CD4-positive, alpha-beta T cell treated with Interleukin-21 for 1 hour (primary cell): ENCODE results near the gene PMIS2.
"Not testable (repeated sequence)": the region's sequence is repeated elsewhere in the genome, so short reads cannot be mapped to it uniquely, and the experiment has no call there.

ENCODE experiments used
- DNase-seq: peaks from one replicate; pipeline ENCODE4 v3.0.0-alpha.2; 2020

Gene PMIS2

DNA sequence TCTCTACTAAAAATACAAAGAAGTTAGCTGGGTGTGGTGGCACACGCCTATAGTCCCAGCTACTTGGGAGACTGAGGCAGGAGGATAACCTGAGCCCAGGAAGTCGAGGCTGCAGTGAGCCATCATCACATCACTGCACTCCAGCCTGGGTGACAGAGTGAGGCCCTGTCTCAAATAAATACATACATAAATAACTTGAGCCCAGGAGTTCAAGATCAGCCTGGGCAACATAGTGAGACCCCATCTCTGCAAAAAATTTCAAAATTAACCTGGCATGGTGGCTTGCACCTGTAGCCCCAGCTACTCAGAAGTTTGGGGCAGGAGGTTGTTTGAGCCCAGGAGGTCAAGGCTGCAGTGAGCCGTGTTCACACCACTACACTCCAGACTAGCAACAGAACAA, 9.1 kb downstream of the PMIS2 start:
- not testable (repeated sequence) for DNase-seq

DNA sequence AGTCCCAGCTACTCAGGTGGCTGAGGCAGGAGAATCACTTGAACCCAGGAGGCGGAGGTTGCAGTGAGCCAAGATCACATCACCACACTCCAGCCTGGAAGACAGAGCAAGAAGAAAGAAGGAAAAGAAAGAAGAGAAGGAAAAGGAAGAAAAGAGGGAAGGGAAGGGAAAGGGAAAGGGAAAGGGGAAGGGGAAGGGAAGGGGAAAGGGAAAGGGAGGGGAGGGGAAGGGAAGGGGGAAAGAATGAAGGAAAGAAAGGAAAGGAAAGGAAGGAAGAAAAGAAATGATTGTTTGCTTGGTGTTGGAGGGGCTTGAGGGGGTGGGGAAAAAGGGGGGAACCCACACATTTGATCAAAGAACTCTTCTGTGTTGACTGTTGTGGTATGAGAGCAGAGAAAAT, 10.0 kb downstream of the PMIS2 start:
- DNase-seq = no peak

DNA sequence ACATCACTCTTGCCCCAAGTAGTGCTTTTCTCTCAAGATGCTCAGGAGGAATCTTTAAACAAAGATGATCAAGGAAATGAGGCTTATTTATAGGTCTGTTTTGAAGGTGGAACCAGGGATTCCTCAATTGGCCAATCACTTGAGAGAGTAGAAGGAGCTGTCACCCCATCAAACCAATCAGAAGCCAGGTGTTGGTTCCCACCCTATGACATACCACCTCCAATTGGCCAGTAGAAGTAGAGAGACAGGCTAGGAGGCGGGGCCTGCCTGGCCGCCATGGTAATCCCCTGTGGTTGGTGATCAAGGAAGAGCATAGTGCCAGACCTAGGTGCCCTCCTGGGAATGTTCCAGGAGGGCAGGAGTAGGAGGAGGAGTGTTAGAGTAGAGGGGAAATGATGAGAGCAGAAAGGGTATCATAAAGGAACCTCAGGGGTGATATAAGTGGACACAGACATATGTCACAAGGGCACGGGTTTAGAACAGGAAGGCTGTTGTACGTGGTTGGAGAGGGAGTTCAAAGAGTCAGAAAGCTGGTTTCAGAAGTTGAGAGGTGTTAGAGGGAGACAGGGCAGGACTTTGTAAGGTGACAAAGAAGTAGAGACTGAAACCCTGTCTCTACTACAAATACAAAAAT, 10.5 kb downstream of the PMIS2 start:
- no peak for DNase-seq

DNA sequence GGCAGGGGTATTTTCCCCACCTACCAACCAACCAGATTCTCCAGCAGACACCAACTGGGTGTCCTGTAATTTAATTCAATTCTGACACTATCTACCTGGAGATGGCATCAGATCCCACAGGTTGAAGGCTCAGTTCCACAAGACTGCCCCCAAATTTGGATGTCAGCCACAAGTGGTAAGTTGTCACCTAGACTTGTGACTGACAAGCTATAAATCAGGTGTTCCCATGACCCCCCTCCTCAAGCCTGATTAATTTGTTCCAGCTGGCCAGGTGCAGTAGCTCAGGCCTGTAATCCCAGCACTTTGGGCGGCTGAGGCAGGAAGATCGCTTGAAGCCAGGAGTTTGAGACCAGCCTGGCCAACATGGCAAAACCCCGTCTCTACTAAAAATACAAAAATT, 16.0 kb downstream of the PMIS2 start:
- no peak for DNase-seq

DNA sequence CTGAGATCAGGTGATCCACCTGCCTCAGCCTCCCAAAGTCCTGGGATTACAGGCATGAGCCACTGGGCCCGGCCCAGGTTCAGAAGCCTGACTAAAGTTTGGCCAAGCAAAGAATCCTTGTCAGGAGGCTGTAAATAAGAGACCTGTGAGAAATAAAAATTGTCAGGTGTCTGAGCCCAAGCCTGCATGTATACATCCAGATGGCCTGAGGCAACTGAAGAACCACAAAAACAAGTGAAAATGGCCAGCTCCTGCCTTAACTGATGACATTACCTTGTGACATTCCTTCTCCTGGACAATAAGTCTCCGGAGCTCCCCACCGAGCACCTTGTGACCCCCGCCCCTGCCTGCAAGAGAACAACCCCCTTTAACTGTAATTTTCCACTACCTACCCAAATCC, 18.5 kb downstream of the PMIS2 start:
- not testable (repeated sequence) for DNase-seq

DNA sequence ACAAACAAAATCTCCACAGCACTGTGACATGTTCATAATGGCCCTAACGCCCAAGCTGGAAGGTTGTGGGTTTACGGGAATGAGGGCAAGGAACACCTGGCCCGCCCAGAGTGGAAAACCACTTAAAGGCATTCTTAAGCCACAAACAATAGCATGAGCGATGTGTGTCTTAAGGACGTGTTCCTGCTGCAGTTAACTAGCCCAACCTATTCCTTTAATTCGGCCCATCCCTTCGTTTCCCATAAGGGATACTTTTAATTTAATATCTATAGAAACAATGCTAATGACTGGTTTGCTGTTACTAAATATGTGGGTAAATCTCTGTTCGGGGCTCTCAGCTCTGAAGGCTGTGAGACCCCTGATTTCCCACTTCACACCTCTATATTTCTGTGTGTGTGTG, 21.2 kb downstream of the PMIS2 start:
- DNase-seq = not testable (repeated sequence)

DNA sequence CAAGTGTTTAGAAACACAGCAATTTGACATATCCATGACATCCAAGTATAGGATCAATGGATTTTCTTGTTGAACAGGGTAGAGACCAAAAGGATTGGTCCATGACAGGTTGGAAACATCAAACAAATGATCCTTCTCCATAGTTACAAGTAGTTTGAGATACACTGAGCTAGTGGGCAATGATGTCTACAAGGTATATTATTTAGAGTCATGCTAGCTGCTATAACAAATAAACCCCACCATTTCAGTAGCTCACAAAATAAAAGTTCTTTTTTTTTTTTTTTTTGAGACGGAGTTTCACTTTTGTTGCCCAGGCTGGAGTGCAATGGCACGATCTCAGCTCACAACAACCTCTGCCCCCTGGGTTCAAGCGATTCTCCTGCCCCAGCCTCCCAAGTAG, 21.7 kb downstream of the PMIS2 start:
- no peak for DNase-seq

DNA sequence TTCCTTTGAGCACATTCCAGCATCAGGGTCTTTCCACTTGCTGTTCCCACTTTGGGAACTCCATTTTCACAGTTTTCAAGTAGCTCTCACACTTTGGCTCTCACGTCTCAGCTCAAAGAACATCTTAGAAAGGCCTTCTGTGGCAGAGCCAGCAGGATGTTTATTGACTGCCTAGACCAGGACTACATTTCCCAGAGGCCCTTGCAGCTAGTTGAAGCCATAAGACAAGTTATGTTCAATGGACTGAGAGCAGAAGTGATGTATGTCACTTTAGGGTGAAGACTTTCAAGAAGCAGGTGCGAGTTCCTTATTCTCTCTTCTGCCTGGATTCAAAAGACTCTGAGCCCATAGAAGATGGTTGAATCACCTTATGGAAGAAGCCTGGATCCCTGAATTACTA, 22.3 kb downstream of the PMIS2 start:
- peak; percentile 23 for DNase-seq

DNA sequence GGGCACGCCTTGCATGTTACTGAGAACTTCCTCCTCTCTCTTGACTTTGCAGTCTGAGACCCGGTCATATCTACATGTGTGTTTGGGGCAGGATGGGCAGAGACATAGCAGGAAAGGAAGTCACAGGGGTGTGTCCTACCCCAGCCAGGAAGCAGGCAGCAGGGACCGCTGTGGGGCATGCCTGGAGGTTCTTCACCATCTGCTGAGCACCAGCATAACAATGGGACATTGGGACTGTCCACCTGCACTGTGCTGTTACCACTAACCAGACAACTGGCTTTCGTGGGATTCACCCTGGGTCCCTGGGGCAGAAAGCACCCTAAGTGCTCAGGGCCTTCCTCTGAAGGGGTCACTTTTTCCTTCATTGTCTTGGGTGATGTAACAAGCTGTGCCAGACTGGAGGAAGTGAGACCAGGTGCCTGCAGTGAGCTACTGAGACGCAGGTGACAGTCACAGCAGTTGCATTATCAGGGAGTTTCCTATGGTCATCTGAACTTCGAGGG, 23.9 kb downstream of the PMIS2 start:
- DNase-seq = peak; percentile 55

DNA sequence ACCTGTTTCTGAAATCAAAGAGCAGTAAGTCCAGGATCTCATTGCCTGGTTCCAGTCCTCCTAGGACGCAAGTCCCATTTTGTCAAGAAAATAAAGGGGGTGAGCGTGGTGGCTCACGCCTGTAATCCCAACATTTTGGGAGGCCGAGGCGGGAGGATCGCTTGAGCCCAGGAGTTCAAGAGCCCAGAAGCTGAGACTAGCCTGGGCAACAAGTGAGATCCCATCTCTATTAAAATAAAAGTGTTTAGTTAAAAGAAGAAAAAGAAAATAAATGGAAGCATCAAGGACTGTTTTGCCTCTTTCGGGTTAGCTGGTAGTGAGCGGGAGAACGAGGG, 26.2 kb downstream of the PMIS2 start:
- DNase-seq = no peak

DNA sequence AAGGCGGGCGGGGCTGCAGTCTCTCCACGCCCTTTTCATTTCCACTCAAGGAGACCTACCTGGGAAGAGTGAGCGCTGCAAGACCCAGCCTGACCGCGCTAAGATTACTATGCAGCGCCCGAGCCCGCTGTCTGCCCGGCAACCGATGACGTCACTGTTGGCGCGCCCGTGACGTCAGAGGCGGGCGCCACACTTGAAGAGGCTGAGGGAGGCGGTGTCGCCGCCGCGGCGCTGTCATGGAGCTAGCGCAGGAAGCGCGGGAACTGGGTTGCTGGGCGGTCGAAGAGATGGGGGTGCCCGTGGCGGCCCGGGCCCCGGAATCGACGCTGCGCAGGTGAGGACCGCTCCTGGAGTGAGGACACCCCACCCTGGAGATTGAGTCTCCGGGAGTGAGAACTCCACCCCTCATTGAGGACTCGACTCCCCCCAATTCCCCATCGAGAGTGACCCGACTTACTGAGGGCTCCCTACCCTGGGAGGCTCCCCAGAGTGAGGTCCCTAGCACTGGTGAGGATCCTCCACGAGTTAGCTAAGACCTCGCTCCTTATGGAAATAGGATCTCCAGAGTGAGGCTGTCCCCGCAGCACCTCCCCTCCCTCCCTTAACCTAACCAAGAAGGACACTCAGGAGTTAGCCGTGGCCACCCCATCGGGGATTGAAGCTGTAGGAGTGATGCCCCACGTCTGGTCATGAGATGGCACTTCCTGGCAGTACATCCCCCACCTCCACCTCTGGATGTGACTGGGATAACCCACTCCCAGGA, 26.8 kb downstream of the PMIS2 start, which contains the start of gene HAUS5:
Gene HAUS5, plus strand, starts transcription at position 177 of the 763 bp plus-strand sequence. Its CDS starts 60 bp downstream, at position 237.
- peak; percentile 96 for DNase-seq

DNA sequence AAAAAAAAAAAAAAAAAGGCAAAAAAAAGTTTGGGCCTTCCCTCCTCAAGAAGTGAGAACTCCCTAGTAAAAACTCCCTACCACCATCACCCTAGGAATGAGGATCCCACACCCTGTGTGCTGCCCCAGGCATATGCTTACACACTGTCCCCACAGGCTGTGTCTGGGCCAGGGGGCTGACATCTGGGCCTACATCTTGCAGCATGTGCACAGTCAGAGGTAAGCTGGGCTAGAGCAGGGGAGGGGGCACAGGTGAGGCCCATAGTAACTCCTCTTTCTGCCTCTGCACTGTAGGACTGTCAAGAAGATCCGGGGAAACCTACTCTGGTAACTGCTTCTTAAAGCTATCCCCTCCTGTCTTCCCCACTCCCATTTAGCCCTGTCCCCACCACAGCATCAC, 27.6 kb downstream of the PMIS2 start:
- no peak for DNase-seq

DNA sequence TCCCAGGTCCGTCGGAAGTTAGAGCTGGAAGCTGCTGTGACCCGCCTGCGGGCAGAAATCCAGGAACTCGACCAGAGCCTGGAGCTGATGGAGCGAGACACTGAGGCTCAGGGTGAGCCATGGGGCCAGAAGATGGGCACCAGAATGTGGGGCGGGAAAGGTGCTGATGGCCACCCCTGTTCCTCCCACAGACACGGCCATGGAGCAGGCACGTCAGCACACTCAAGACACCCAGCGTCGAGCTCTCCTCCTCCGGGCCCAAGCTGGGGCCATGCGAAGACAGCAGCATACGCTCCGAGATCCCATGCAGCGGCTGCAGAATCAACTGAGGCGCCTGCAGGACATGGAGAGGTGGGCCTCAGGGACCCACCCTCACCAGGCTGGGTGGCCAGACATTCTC, 29.1 kb downstream of the PMIS2 start:
- DNase-seq = no peak

DNA sequence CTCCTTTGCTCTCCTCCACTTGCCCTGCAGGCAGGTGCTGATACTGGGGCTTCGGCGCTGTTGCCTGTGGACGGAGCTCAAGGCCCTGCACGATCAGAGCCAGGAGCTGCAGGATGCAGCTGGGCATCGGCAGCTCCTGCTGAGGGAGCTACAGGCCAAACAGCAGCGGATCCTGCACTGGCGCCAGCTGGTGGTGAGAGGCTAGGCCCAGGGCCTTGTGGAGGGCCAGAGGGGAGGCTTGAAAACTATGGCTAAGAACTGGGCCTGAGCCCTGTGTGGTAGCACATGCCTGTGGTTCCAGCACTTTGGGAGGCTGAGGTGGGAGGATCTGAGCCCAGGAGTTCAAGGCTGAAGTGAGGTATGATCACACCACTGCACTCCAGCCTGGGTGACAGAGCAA, 32.9 kb downstream of the PMIS2 start:
- no peak for DNase-seq

DNA sequence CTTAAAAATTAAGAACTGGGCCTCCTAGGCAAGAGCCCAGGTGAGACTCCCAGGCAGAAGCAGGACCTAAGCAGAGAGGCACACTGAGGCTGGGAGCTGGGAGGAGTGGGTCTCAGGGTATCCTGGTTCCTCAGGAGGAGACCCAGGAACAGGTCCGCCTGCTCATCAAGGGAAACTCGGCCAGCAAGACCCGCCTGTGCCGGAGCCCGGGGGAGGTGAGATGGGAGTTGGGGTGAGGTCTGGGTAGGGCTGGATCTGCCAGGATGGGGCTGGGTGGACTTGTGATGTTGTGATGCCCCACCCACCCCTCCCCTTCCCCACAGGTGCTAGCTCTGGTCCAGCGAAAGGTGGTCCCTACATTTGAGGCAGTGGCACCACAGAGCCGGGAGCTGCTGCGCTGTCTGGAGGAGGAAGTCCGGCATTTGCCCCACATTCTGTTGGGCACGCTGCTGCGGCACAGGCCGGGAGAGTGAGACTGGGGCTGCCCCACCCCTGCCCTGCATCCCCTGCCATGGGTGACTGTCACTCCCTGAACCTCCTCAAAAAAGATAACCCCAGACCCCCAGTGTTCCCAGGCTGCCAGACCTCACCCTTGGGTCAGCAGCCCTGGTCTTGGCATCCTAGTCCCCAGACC, 33.4 kb downstream of the PMIS2 start:
- DNase-seq = no peak

DNA sequence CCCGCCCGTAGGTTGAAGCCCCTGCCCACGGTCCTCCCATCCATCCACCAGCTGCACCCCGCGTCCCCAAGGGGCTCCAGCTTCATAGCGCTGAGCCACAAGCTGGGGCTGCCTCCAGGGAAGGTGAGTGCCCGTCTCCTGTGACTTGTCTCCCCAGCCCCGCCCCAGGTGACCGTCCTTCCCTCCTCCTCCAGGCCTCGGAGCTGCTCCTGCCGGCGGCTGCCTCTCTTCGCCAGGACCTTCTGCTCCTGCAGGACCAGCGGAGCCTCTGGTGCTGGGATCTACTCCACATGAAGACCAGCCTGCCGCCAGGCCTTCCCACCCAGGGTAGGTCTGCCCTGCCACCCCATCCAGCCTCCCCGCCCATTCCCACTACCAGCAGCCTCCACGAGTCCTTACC, 34.0 kb downstream of the PMIS2 start:
- DNase-seq = no peak

DNA sequence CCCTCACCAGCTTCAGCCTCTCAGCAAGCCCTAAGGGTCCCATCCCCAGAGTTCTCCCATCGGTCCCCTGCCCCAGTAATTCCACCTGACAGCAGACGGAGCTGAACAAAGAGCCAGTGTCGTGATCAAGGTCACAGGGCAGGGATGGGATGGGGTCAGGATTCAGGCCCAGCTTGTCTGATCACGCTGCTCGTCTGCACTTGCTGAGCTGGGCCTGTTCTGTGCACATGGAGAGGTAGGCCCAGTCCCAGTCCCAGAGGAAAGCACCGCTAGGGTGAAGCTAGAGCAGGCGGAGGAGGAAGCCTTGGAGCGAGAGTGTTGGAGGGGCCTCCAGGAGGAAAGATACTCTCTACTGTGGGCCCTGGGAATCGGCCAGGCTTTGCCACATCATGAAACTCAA, 35.7 kb downstream of the PMIS2 start:
- DNase-seq = no peak

DNA sequence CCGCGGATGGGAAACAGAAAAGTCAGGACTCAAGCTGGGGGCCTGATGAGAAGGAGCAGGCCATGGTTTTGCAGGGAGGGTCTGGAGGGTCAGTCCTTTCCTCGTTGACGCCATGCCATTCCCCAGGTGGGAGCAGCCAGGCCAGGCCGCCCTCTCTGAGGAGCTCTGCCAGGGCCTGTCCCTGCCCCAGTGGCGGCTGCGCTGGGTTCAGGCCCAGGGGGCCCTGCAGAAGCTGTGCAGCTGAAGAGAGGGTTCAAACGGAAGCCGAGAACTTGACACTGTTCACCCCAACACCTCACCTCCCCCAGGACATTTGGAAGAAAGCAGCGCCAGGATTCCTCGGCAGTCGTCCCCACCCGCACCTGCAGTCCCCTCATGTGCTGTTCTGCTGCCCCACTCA, 36.8 kb downstream of the PMIS2 start:
- DNase-seq = no peak

DNA sequence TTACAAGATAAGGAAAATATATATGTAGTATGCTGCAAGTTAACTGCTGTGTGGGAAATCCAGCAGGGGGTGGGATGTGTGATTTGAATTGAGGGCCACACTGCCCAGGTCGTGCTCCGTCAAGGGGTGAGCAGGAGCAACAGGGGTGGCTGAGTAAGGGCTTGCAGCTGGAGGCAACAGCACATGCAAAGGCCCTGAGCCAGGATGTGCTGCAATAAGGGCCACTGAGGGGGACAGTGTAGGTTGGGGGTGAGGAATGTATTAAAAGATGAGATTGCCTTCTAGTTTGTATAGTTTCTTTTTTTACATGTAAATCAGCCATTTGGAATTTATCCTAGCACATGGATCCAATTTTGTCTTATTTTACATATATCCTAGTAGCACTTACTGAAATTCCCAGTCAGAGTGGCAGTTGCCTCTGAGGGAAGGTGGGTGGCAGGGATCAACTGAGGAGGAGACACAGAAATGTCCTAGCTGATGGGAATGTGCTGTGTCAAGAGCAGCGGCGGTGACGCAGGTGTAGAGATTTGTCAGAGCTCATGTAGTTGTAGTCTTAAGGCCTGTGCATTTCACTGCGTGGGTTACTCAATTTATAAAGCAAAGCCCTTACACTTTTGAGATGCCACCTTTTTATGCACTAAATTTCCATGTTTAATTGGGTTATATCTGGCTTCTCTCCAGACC, 37.5 kb downstream of the PMIS2 start:
- DNase-seq = no peak

DNA sequence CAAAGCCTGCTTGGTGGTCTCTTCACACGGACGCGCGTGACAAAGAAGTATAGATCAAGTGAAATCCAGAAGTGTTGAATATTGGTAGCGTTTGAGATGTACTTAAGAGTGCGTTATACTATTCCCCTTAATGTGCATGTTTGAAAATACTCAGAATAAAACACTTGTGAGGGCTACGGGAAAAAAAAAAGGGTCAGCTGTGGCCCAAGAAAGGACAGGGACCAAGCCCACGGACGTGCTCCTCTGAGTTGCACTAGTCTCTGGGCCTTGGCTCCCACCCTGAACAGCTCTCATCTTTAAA, 42.2 kb downstream of the PMIS2 start:
- DNase-seq = no peak

DNA sequence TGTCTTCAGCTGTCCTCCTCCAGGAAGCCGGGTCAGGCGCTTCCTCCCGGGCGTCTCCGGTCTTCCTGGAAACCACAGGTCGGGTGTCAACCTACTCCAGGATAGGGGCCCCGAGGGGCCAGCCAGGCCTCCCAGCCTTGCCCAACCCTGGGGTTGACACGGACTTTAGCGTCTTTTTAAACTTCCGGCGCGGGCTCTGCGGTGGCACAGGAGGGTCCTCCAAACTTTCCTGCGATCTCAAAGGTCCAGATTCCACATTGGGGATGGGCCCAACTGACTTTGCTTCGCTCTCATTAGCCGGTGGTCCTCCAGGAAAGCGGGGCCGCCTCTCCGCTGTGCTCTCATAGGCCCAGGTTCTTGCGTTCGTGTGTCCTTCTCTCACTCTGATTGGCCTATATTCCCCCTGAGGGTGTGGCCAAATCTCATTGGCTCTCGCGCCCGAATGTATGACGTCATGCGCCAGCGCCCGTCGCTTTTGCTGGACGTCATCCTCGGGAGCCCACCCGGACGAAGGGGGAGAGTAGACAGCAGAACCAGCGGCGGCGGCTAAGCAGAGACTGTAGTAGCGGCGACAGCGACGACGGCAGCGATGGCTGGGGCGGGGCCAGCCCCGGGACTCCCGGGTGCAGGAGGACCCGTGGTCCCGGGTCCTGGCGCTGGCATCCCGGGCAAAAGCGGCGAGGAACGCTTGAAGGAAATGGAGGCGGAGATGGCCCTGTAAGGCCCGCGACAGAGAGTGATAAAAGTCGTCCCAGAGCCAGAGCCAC, 42.8 kb downstream of the PMIS2 start, which contains the start of gene RBM42:
Gene RBM42, plus strand, starts transcription at position 472 of the 767 bp plus-strand sequence. Its CDS starts 118 bp downstream, at position 590.
- peak; percentile 99 for DNase-seq

DNA sequence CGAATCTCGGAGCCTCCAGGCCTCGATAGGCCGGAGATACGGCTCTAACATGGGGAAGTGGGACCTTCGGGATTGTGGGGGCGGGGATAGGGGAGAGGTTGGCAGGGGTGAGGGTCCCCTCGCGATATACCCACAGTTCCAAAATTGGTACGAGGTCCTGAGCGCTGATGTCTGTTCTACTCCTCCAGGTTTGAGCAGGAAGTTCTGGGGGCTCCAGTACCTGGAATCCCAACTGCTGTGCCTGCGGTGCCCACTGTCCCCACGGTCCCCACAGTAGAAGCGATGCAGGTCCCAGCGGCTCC, 43.3 kb downstream of the PMIS2 start:
- no peak for DNase-seq
